ENCODE results near the gene AKIRIN2. TPM values are rescaled to one million over a fixed set of nuclear protein-coding genes. Genes with fewer than 3 reads are reported as not detected.
"Not testable (repeated sequence)": the region's sequence is repeated elsewhere in the genome, so short reads cannot be mapped to it uniquely, and the experiment has no call there.

The AKIRIN2 gene
- total RNA-seq, 1 donor from 2014 or later = 40.0 TPM

GRCh38 chr6:87706187-87706966 is 4.3 kb upstream of the AKIRIN2 start:
- H3K27ac Mint-ChIP-seq (ENCODE audit: unreplicated experiment) = peak overlapping the region; percentile 87
- H3K4me1 Mint-ChIP-seq (ENCODE audit: low read depth) = peaks cover 26% of the 10 kb centered on the region
- no peaks in the 10 kb centered on the region for H3K36me3 Mint-ChIP-seq (ENCODE audit: low read depth)
- no peaks in the 10 kb centered on the region for H3K9me3 Mint-ChIP-seq (ENCODE audit: low read depth)
- no peak for DNase-seq (ENCODE audit: low spot score)
- H3K27me3 Mint-ChIP-seq (ENCODE audit: low read depth) = no peaks in the 10 kb centered on the region
- no peak for TF ChIP-seq CTCF (IDR thresholded peaks at IDR 0.05)
- H3K4me3 Mint-ChIP-seq (ENCODE audit: unreplicated experiment) = no peak overlapping the region

GRCh38 chr6:87705070-87705691 is 3.1 kb upstream of the AKIRIN2 start:
- H3K4me3 Mint-ChIP-seq (ENCODE audit: unreplicated experiment) = no peak overlapping the region
- peak overlapping the region; percentile 3 for H3K27ac Mint-ChIP-seq (ENCODE audit: unreplicated experiment)

GRCh38 chr6:87703039-87703438 is 1.0 kb upstream of the AKIRIN2 start:
- H3K36me3 Mint-ChIP-seq (ENCODE audit: low read depth); H3K27me3 Mint-ChIP-seq (ENCODE audit: low read depth); H3K9me3 Mint-ChIP-seq (ENCODE audit: low read depth); DNase-seq (ENCODE audit: low spot score): not testable (repeated sequence)
- Mint-ChIP-seq H3K27ac (ENCODE audit: unreplicated experiment) (peak overlapping the region; percentile 97), H3K4me1 (ENCODE audit: low read depth) (peaks cover 44% of the 10 kb centered on the region), H3K4me3 (ENCODE audit: unreplicated experiment) (peak overlapping the region; percentile 95)

More at GRCh38 chr6:87705070-87705691, 3.1 kb upstream of the AKIRIN2 start:
- no peaks in the 10 kb centered on the region for H3K9me3 Mint-ChIP-seq (ENCODE audit: low read depth)
- no peaks in the 10 kb centered on the region for H3K36me3 Mint-ChIP-seq (ENCODE audit: low read depth)
- peaks cover 26% of the 10 kb centered on the region for H3K4me1 Mint-ChIP-seq (ENCODE audit: low read depth)
- no peak for DNase-seq (ENCODE audit: low spot score)
- no peak for TF ChIP-seq CTCF (IDR thresholded peaks at IDR 0.05)
- H3K27me3 Mint-ChIP-seq (ENCODE audit: low read depth) = no peaks in the 10 kb centered on the region

GRCh38 chr6:87702589-87702945 is 534 bp upstream of the AKIRIN2 start:
- TF ChIP-seq CTCF (IDR thresholded peaks at IDR 0.05) = no peak
- no peaks in the 10 kb centered on the region for H3K9me3 Mint-ChIP-seq (ENCODE audit: low read depth)
- no peak for DNase-seq (ENCODE audit: low spot score)
- no peaks in the 10 kb centered on the region for H3K36me3 Mint-ChIP-seq (ENCODE audit: low read depth)
- peak overlapping the region; percentile 97 for H3K27ac Mint-ChIP-seq (ENCODE audit: unreplicated experiment)
- H3K4me1 Mint-ChIP-seq (ENCODE audit: low read depth) = peaks cover 49% of the 10 kb centered on the region
- peak overlapping the region; percentile 95 for H3K4me3 Mint-ChIP-seq (ENCODE audit: unreplicated experiment)
- H3K27me3 Mint-ChIP-seq (ENCODE audit: low read depth) = no peaks in the 10 kb centered on the region

- H3K9me3 Mint-ChIP-seq (ENCODE audit: low read depth) = no peaks in the 10 kb centered on the region
- peak overlapping the region; percentile 95 for H3K4me3 Mint-ChIP-seq (ENCODE audit: unreplicated experiment)
- no peaks in the 10 kb centered on the region for H3K27me3 Mint-ChIP-seq (ENCODE audit: low read depth)
- H3K4me1 Mint-ChIP-seq (ENCODE audit: low read depth) = peaks cover 47% of the 10 kb centered on the region
- DNase-seq (ENCODE audit: low spot score) = peak; percentile 75
- peak overlapping the region; percentile 97 for H3K27ac Mint-ChIP-seq (ENCODE audit: unreplicated experiment)
- no peaks in the 10 kb centered on the region for H3K36me3 Mint-ChIP-seq (ENCODE audit: low read depth)
- no peak for TF ChIP-seq CTCF (IDR thresholded peaks at IDR 0.05)
Measured at GRCh38 chr6:87701344-87701675, 723 bp downstream of the AKIRIN2 start.
